K562 (cell line): ENCODE measurements around the gene HADHB. TPM values are rescaled to one million over a fixed set of nuclear protein-coding genes. Genes with fewer than 3 reads are reported as not detected.
A peak's percentile ranks its signal among the peaks of the same experiment; 100 is the strongest.

Experiments
- ADNP ChIP-seq: fragments of 200-800 bp; sonication (Bioruptor generic); IDR thresholded peaks from 2 replicates; pipeline ENCODE4 v1.6.1; 2016; ENCODE audit warnings: missing genetic modification characterization, missing compliant biosample characterization
- BCOR ChIP-seq: fragments of 450-650 bp; IDR thresholded peaks from 2 replicates; pipeline ENCODE4 v1.6.1; 2016
- CEBPB ChIP-seq: fragments of 450-650 bp; IDR thresholded peaks from 2 replicates; pipeline ENCODE4 v1.6.1; 2016; ENCODE audit warnings: missing genetic modification characterization, missing compliant biosample characterization
- HDAC3 ChIP-seq: fragments of 450-650 bp; IDR thresholded peaks from 2 replicates; pipeline ENCODE4 v1.6.1; 2018; ENCODE audit warnings: borderline replicate concordance, mild to moderate bottlenecking, moderate library complexity; ENCODE audit not compliant: partially characterized antibody
- KDM1A ChIP-seq, 2 experiments: fragments of 450-650 bp; IDR thresholded peaks; 2 replicates each; pipeline ENCODE4 v1.6.1; 2016; ENCODE audit warnings: mild to moderate bottlenecking in 2 of 2
- NR2C1 ChIP-seq, 2 experiments: fragments of 450-650 bp; IDR thresholded peaks; 2 replicates each; pipeline ENCODE4 v1.6.1; 2017; ENCODE audit warnings: mild to moderate bottlenecking in 2 of 2, antibody characterized with exemption in 1 of 2, inconsistent platforms in 1 of 2, missing compliant biosample characterization in 1 of 2, missing genetic modification characterization in 1 of 2
- SIX5 ChIP-seq, 2 experiments: IDR thresholded peaks; 2 replicates each; pipeline ENCODE4 v1.6.1; 2011; ENCODE audit warnings: low read length in 2 of 2, borderline replicate concordance in 1 of 2, low read depth in 1 of 2, mild to moderate bottlenecking in 1 of 2, moderate library complexity in 1 of 2; ENCODE audit not compliant: insufficient read depth in 1 of 2
- TAF9B ChIP-seq: fragments of 450-650 bp; IDR thresholded peaks from 2 replicates; pipeline ENCODE4 v1.6.1; 2018; ENCODE audit warnings: mild to moderate bottlenecking; ENCODE audit not compliant: partially characterized antibody
- TFE3 ChIP-seq: fragments of 450-650 bp; formaldehyde crosslinking; IDR thresholded peaks from 2 replicates; pipeline ENCODE4 v1.4.0; 2020; ENCODE audit warnings: mild to moderate bottlenecking, mixed read lengths
- ZBTB43 ChIP-seq: sonication (generic); formaldehyde crosslinking; IDR thresholded peaks from 2 replicates; pipeline ENCODE4 v1.8.0; 2023; ENCODE audit warnings: mild to moderate bottlenecking, missing genetic modification reagents
- ZNF384 ChIP-seq: IDR thresholded peaks from 2 replicates; pipeline ENCODE4 v1.6.1; 2012; ENCODE audit warnings: low read depth, low read length, improper control_type of control experiment
- polyA plus RNA-seq, 8 experiments: library from polyadenylated mRNA; depleted of rRNA in 4 of 8; stranded (reverse) in 5 of 8; unstranded in 3 of 8; fragments of >200 nt; fragmentation: Nextera tagmentation in 2 of 8; fragmentation: Illumina TruSeq in 1 of 8; extraction: Ambion mirVana in 2 of 8; extraction: Trizol in 1 of 8; gene quantifications; 2 replicates each; pipeline versions ENCODE4 v1.2.1 to v1.2.3, GENCODE V29; 2011 to 2014; ENCODE audit warnings: inconsistent platforms in 1 of 8, missing spikeins in 1 of 8
- total RNA-seq, 7 experiments: library from RNA; depleted of rRNA in 6 of 7; stranded (reverse); fragments of >200 nt in 6 of 7; fragmentation: Illumina TruSeq in 2 of 7; extraction: Trizol in 2 of 7; gene quantifications; 2 replicates each; pipeline versions ENCODE4 v1.2.1 to v1.2.3, GENCODE V29; 2011 to 2021; ENCODE audit warnings: low replicate concordance in 1 of 7
- TF ChIP-seq, protein P1 (sequence below): IDR thresholded peaks from 2 replicates; pipeline ENCODE4 v1.6.1; 2014; ENCODE audit warnings: antibody characterized with exemption

Gene HADHB
- total and polyA plus RNA-seq, 9 of the 15 experiments (the other 6 are each of a cell fraction or from before 2014, with no cell fraction given), result 67.3 to 199 (median 100) TPM

DNA sequence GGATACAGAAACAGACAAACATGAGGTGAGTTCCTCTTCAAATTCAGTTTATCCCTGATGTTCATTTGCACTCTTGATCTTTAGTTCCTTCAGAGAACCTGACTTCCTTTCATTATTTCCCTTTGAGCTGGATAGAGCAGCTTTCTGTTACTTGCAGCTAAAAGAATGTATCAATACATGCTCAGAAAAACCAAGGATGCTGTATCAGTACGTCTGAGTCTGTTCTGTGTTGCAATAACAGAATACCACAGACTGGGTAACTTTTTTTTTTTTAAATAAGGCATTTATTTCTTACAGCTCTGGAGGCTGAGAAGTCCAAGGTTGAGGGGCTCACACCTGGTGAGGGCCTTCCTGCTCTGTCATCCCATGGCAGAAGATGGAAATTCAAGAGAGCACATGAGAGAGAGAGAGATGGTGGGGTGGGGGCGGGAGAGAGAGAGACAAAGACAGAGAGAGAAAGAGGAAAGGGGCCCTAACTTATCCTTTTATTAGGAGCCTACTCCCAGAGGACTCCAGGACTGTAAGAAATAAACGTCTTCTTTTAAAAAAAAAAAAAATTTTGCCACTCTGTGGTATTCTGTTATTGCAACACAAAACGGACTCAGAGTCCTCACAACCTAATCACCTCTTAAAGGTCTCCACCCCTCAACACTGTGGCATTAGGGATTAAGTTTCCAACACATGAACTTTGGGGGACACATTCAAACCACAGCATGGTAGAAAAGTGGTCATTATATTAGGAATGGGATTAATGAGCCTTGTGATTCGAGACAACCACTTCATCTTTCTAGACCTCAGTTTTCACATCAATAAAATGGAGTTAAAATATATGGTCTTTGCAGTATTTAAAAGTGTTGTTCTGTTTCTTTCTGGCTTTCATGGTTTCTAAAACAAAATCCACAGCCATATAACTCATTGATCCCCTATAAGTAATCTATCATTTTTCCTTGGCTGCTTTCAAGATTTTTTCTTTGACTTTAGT lies 82.8 kb downstream of the HADHB start (continued):
- TF ChIP-seq ZBTB43 (CRISPR knock-in tag) (no peak), TAF9B (no peak), KDM1A (IDR thresholded peaks at IDR 0.05) (peak in 1 of 2 experiments; percentile 50; a peak in 1 of 4 replicates), NR2C1 (IDR thresholded peaks at IDR 0.05) (no peak), NR2C1 (tag; IDR thresholded peaks at IDR 0.05) (no peak), SIX5 (IDR thresholded peaks at IDR 0.05; ENCODE audit: borderline replicate concordance in 1 of 2, insufficient read depth in 1 of 2, low read depth in 1 of 2, low read length in 2 of 2) (no peak), CEBPB (tag) (peak; percentile 32; the same call in 1 of the 2 replicates), ADNP (peak; percentile 76), HDAC3 (no peak), TFE3 (CRISPR knock-in tag) (no peak), BCOR (peak; percentile 81; the same call in 1 of the 2 replicates), ZNF384 (no peak)
- TF ChIP-seq, protein P1, sequence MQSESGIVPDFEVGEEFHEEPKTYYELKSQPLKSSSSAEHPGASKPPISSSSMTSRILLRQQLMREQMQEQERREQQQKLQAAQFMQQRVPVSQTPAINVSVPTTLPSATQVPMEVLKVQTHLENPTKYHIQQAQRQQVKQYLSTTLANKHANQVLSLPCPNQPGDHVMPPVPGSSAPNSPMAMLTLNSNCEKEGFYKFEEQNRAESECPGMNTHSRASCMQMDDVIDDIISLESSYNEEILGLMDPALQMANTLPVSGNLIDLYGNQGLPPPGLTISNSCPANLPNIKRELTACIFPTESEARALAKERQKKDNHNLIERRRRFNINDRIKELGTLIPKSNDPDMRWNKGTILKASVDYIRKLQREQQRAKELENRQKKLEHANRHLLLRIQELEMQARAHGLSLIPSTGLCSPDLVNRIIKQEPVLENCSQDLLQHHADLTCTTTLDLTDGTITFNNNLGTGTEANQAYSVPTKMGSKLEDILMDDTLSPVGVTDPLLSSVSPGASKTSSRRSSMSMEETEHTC, result no peak
- TF ChIP-seq, all 486 proteins: peak for 6
